Middle frontal gyrus (tissue), 1 donor: Measurements from ENCODE around the gene DMRTC2.

Experiments used
- DNase-seq: peaks from one replicate; pipeline ENCODE4 v3.0.0-alpha.2; 2015; ENCODE audit warnings: low spot score; ENCODE audit errors: extremely low spot score

DMRTC2 gene

GRCh38 chr19:41845001-41845050 lies at the start of gene DMRTC2:
Gene DMRTC2, plus strand, starts transcription at chr19:41845042. Its CDS starts 2,387 bp downstream, at chr19:41847429.
- no peak for DNase-seq

- DNase-seq, result no peak
Measured at GRCh38 chr19:41796362-41796761, 48.5 kb upstream of the DMRTC2 start, which contains the start of gene CEACAM3. Gene CEACAM3, plus strand, starts transcription at chr19:41796587. Its CDS starts 91 bp downstream, at chr19:41796678.

- no peak for DNase-seq
Measured at GRCh38 chr19:41796901-41797300, 47.9 kb upstream of the DMRTC2 start.

- no peak for DNase-seq
Measured at GRCh38 chr19:41799444-41800000, 45.3 kb upstream of the DMRTC2 start.

GRCh38 chr19:41801031-41801430 lies 43.8 kb upstream of the DMRTC2 start:
- no peak for DNase-seq

- DNase-seq, result no peak
Measured at GRCh38 chr19:41801792-41802211, 43.0 kb upstream of the DMRTC2 start.

GRCh38 chr19:41802770-41803169 lies 42.1 kb upstream of the DMRTC2 start:
- no peak for DNase-seq

- DNase-seq, result no peak
Measured at GRCh38 chr19:41804336-41804735, 40.5 kb upstream of the DMRTC2 start.

- no peak for DNase-seq
Measured at GRCh38 chr19:41807176-41807575, 37.7 kb upstream of the DMRTC2 start.

GRCh38 chr19:41808663-41809566 lies 35.9 kb upstream of the DMRTC2 start:
- DNase-seq, result no peak

- no peak for DNase-seq
Measured at GRCh38 chr19:41810301-41810700, 34.5 kb upstream of the DMRTC2 start.

GRCh38 chr19:41811036-41811435 lies 33.8 kb upstream of the DMRTC2 start:
- DNase-seq, result no peak

- no peak for DNase-seq
Measured at GRCh38 chr19:41811981-41812380, 32.9 kb upstream of the DMRTC2 start.

- no peak for DNase-seq
Measured at GRCh38 chr19:41813911-41814310, 30.9 kb upstream of the DMRTC2 start.

- DNase-seq, result no peak
Measured at GRCh38 chr19:41815301-41815700, 29.5 kb upstream of the DMRTC2 start.

GRCh38 chr19:41816761-41817160 lies 28.1 kb upstream of the DMRTC2 start:
- no peak for DNase-seq

GRCh38 chr19:41821003-41821735 lies 23.7 kb upstream of the DMRTC2 start:
- DNase-seq, result peak; percentile 6

GRCh38 chr19:41837981-41838708 lies 6.7 kb upstream of the DMRTC2 start:
- no peak for DNase-seq

- DNase-seq, result no peak
Measured at GRCh38 chr19:41839211-41839610, 5.6 kb upstream of the DMRTC2 start.

GRCh38 chr19:41843371-41843770 lies 1.5 kb upstream of the DMRTC2 start:
- DNase-seq, result no peak

- no peak for DNase-seq
Measured at GRCh38 chr19:41844601-41845000, 241 bp upstream of the DMRTC2 start, which contains the start of gene LYPD4. Gene LYPD4, minus strand, starts transcription at chr19:41844683. Its CDS starts 5,398 bp downstream, at chr19:41839285.

GRCh38 chr19:41845051-41845590 lies 279 bp downstream of the DMRTC2 start:
- DNase-seq, result no peak
